DND-41 (cell line): ENCODE data around the gene ANKRD11.

ENCODE experiments used
- ATAC-seq: fragments of 200-7000 bp; cut with Tn5 transposase; 3 replicates; pipeline ENCODE4 v1.9.1; 2021; ENCODE audit warnings: low read depth; ENCODE audit not compliant: insufficient read depth
- DNase-seq: peaks from one replicate; pipeline ENCODE4 v3.0.0-alpha.2; 2020
- H2AFZ ChIP-seq: 2 replicates; pipeline ENCODE4 v1.6.0; 2012; ENCODE audit warnings: low read depth, low read length
- H3K27ac ChIP-seq: 2 replicates; pipeline ENCODE4 v1.5.1; 2012; ENCODE audit warnings: low read length, inconsistent platforms
- H3K27me3 ChIP-seq: fragments of 200-600 bp; sonication (generic); 2 replicates; pipeline ENCODE4 v1.6.0; 2012; ENCODE audit warnings: low read length, mild to moderate bottlenecking, inconsistent platforms; ENCODE audit not compliant: insufficient read depth, poor library complexity
- H3K36me3 ChIP-seq: 2 replicates; pipeline ENCODE4 v1.5.1; 2012; ENCODE audit warnings: low read length, inconsistent platforms; ENCODE audit not compliant: insufficient read depth
- H3K4me1 ChIP-seq: 2 replicates; pipeline ENCODE4 v1.5.1; 2012; ENCODE audit warnings: mild to moderate bottlenecking, low read length; ENCODE audit not compliant: insufficient read depth
- H3K4me2 ChIP-seq: 2 replicates; pipeline ENCODE4 v1.6.0; 2012; ENCODE audit warnings: mild to moderate bottlenecking, moderate library complexity, low read length, inconsistent platforms; ENCODE audit not compliant: insufficient read depth
- H3K4me3 ChIP-seq, 2 experiments: fragments of 200-600 bp in 1 of 2; shearing (Covaris generic) in 1 of 2; 2 replicates each; pipeline ENCODE4 v1.5.1; 2012 to 2016; ENCODE audit warnings: inconsistent platforms in 2 of 2, low read length in 2 of 2, mild to moderate bottlenecking in 2 of 2, low read depth in 1 of 2, moderate library complexity in 1 of 2
- H3K79me2 ChIP-seq: 2 replicates; pipeline ENCODE4 v1.6.0; 2012; ENCODE audit warnings: low read length, inconsistent platforms; ENCODE audit not compliant: insufficient read depth
- H3K9ac ChIP-seq: 2 replicates; pipeline ENCODE4 v1.6.0; 2012; ENCODE audit warnings: low read depth, mild to moderate bottlenecking, inconsistent platforms, low read length, moderate library complexity
- H3K9me3 ChIP-seq: 2 replicates; pipeline ENCODE4 v1.5.1; 2012; ENCODE audit warnings: low read length, moderate library complexity, mild to moderate bottlenecking, inconsistent platforms; ENCODE audit not compliant: insufficient read depth, severe bottlenecking
- H4K20me1 ChIP-seq: 2 replicates; pipeline ENCODE4 v1.6.0; 2012; ENCODE audit warnings: low read length; ENCODE audit not compliant: insufficient read depth
- CTCF ChIP-seq: IDR thresholded peaks from 2 replicates; pipeline ENCODE4 v1.5.1; 2012; ENCODE audit warnings: borderline replicate concordance, low read length, moderate library complexity, mild to moderate bottlenecking; ENCODE audit not compliant: poor library complexity, severe bottlenecking; ENCODE audit errors: extremely low read depth
- EZH2 ChIP-seq: IDR thresholded peaks from 3 replicates; pipeline ENCODE4 v1.6.1; 2012; ENCODE audit warnings: borderline replicate concordance, low read depth, mild to moderate bottlenecking, moderate library complexity, low read length, inconsistent platforms; ENCODE audit not compliant: severe bottlenecking

ANKRD11 gene

GRCh38 chr16:89504091-89504490 lies 13.7 kb upstream of the ANKRD11 start:
- no peak for TF ChIP-seq CTCF
- TF ChIP-seq EZH2, result no peak

GRCh38 chr16:89502081-89502843 lies 11.9 kb upstream of the ANKRD11 start:
- ATAC-seq, result no peak
- Histone ChIP-seq H3K27ac (no peak overlapping the region), H2AFZ (no peak overlapping the region)

More at GRCh38 chr16:89504091-89504490, 13.7 kb upstream of the ANKRD11 start:
- peaks cover 30% of the 10 kb centered on the region for H3K79me2 ChIP-seq
- H3K27me3 ChIP-seq, result no peaks in the 10 kb centered on the region
- no peak overlapping the region for H3K27ac ChIP-seq
- no peaks in the 10 kb centered on the region; the same call in 1 of the 2 replicates for H3K36me3 ChIP-seq
- no peak overlapping the region for H3K4me3 ChIP-seq
- H3K4me2 ChIP-seq, result no peak overlapping the region
- H4K20me1 ChIP-seq, result peaks cover 9% of the 10 kb centered on the region
- peaks cover 28% of the 10 kb centered on the region for H3K4me1 ChIP-seq
- H2AFZ ChIP-seq, result no peak overlapping the region
- DNase-seq (no peak), ATAC-seq (no peak)
- H3K9ac ChIP-seq, result no peak overlapping the region
- H3K9me3 ChIP-seq, result no peaks in the 10 kb centered on the region

DNA sequence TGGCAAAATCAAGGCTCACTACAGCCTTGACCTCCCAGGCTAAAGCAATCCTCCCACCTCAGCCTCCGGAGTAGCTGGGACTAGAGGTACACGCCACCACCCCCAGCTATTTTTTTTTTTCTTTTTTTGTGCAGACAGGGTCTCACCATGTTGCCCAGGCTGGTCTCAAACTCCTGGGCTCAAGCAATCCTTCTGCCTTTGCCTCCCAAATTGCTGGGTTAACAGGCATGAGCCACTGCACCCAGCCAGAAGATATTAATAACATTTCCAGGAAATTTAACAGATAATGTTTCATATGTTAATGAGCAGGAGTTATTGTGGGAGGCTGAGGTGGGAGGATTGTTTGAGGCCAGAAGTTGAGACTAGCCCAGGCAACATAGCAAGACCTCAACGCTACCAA lies 9.4 kb upstream of the ANKRD11 start:
- no peaks in the 10 kb centered on the region for H3K4me1 ChIP-seq
- no peak overlapping the region for H3K4me3 ChIP-seq
- H3K9me3 ChIP-seq, result no peaks in the 10 kb centered on the region
- no peak overlapping the region for H3K27ac ChIP-seq
- H3K9ac ChIP-seq, result no peak overlapping the region
- no peak overlapping the region for H2AFZ ChIP-seq
- H4K20me1 ChIP-seq, result peaks cover 2% of the 10 kb centered on the region; the same call in 1 of the 2 replicates
- 0 out of 2 replicates have a peak, but pooled peaks cover 3% of the 10 kb centered on the region for H3K36me3 ChIP-seq
- no peak overlapping the region for H3K4me2 ChIP-seq
- DNase-seq, result no peak
- TF ChIP-seq CTCF (no peak), EZH2 (no peak)
- H3K27me3 ChIP-seq, result no peaks in the 10 kb centered on the region
- ATAC-seq, result no peak
- H3K79me2 ChIP-seq, result peaks cover 9% of the 10 kb centered on the region; the same call in 1 of the 2 replicates

More at GRCh38 chr16:89502081-89502843, 11.9 kb upstream of the ANKRD11 start:
- no peak for DNase-seq
- H3K4me2 ChIP-seq, result no peak overlapping the region
- no peaks in the 10 kb centered on the region; the same call in 1 of the 2 replicates for H4K20me1 ChIP-seq
- no peak overlapping the region for H3K4me3 ChIP-seq
- H3K9me3 ChIP-seq, result no peaks in the 10 kb centered on the region
- H3K4me1 ChIP-seq, result peaks cover 22% of the 10 kb centered on the region
- H3K36me3 ChIP-seq, result 0 out of 2 replicates have a peak, but pooled peaks cover 3% of the 10 kb centered on the region
- H3K27me3 ChIP-seq, result no peaks in the 10 kb centered on the region
- TF ChIP-seq EZH2 (no peak), CTCF (no peak)
- no peak overlapping the region for H3K9ac ChIP-seq
- H3K79me2 ChIP-seq, result peaks cover 13% of the 10 kb centered on the region

DNA sequence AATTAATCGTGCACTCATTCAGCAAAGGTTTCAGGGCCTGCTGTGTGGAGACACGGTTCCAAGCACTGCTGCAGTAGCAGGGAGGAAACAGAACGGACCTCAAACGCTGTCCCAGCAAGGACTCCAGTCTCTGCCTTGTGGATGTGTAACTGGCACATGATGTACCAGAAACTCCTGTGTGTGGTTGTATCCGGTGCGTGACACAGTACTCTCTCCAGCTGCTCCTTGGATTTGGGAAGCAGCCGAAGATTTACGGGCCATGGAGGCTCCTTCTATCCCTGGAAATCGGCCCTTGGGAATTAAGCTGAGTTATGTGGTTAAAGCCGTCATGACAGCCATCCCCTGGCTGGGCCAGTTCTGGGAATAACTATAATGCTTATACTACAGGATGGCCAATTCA lies 8.5 kb upstream of the ANKRD11 start:
- Histone ChIP-seq H3K27ac (no peak overlapping the region), H3K27me3 (no peaks in the 10 kb centered on the region), H3K9ac (no peak overlapping the region), H3K79me2 (peaks cover 12% of the 10 kb centered on the region; the same call in 1 of the 2 replicates), H3K9me3 (no peaks in the 10 kb centered on the region), H4K20me1 (peaks cover 6% of the 10 kb centered on the region; the same call in 1 of the 2 replicates), H3K4me1 (no peaks in the 10 kb centered on the region), H3K4me2 (no peak overlapping the region), H3K4me3 (no peak overlapping the region), H2AFZ (no peak overlapping the region), H3K36me3 (0 out of 2 replicates have a peak, but pooled peaks cover 3% of the 10 kb centered on the region)
- TF ChIP-seq CTCF, result no peak
- TF ChIP-seq EZH2, result no peak
- no peak for ATAC-seq
- DNase-seq, result no peak
